Measurements from ENCODE around the gene AKAP17A.
"Not testable (repeated sequence)": the region's sequence is repeated elsewhere in the genome, so short reads cannot be mapped to it uniquely, and the experiment has no call there.

The AKAP17A gene

DNA sequence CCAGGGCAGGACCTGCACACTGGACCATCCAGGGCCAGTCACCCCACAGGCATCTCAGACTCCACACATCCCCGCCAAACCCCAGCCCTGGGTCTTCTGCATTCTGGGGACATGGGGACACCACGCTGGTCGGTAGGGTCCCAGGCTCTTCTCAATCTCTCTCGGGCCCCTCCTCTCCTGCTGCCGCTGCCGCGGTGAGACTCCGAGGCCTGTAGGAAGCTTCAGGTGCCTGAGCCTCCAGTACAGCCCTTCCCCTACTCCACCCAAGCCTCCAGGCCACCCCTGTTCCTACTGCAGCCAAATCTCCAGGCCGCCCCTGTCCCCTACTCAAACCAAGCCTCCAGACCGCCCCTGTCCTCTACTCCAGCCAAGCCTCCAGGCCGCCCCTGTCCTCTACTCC, 17.9 kb downstream of the AKAP17A start:
- DNase-seq = no peak

DNA sequence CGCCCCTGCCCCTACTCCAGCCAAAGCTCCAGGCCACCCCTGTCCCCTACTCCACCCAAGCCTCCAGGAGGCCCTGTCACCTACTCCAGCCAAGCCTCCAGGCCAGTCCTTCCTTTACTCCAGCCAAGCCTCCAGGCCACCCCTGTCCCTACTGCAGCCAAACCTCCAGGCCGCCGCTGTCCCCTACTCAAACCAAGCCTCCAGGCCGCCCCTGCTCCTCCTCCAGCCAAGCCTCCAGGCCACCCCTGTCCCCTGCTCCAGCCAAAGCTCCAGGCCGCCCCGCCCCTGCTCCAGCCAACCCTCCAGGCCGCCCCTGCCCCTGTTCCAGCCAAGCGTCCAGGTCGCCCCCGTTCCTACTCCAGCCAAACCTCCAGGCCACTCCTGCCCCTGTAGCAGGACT, 18.4 kb downstream of the AKAP17A start:
- DNase-seq = no peak

DNA sequence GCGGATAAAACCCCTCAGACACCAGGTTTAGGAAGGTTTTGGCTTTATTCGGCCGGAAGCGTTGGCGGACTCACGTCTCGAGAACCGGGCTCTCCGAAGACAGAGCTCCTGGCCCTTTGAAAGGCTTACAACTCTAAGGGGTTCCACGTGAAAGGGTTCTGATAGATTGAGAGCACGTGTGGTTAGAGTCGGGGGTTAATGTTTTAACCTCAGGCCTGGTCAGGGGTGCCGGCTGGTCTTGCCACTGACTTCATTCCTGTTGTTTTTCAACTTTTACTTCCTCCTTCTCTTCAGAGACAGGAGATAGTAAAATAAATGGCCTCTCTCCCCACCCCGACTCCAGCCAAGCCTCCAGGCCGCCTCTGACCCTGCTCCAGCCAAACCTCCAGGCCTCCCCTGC, 18.8 kb downstream of the AKAP17A start:
- DNase-seq = no peak

DNA sequence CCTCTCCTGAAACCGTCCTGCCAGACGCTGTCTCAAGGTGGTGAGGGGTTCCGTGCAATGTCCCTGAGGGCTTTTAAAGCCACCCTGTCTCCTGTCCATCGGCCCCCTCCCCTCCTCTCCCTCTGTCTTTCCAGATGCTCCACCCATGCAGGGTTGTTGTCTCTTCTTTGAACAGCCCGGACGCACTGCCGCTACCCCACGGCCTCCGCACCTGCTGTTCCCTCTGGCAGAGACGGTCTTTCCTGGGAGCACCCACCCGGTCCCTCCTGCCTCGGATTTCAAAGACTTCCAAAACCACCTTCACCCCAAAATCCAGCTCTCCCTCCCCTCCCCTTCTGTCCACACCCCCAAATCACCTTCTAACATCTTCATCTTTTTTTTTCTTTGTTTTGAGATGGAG, 19.3 kb downstream of the AKAP17A start:
- no peak for DNase-seq

DNA sequence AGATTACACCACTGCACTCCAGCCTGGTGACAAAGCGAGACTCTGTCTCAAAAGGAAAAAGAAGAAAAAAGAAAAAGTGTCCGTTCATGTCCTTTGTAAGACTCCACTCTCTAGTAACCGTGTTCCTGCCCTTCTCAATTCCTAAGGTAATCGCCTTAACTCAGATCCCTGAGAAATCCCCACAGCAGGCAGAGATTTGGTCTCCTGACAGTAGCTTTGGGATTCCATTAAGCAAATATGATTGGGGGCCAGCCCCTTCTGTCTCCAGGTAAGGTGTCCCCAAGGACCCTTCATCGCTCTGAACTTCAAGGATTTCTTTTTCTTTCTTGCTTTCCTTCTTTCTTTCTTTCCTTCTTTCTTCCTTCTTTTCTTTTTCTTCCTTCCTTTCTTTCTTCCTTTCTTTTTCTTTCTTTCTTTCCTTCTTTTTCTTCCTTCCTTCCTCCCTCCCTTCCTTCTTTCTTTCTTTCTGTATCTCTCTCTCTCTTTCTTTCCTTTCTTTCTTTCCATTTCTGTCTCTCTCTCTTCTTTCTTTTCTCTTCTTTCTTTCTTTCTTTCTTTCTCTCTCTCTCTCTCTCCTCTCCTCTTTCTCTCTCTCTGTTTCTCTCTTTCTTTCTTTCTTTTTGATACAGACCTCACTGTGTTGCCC, 21.4 kb downstream of the AKAP17A start:
- no peak for DNase-seq

DNA sequence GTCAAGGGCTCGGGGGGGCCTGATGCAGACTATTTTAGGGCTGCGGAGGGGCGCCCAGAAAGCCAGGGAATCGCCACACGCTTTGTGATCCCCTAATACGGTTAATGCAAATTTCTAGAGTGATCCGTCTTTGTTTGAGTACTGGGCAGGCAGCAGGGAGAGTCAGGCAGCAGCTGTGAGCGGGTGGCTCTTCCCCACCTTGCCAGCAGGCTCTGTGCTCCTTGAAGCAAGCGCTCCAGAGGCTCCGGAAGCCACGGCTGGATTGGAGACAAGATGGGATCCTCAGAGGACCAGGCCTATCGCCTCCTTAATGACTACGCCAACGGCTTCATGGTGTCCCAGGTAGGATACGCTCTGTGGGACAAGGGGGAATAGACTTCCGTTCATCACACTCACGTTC, 23.5 kb downstream of the AKAP17A start, which contains the start of gene ASMT:
Gene ASMT, plus strand, starts transcription at position 133 of the 400 bp plus-strand sequence. Its CDS starts 141 bp downstream, at position 274.
- no peak for DNase-seq

DNA sequence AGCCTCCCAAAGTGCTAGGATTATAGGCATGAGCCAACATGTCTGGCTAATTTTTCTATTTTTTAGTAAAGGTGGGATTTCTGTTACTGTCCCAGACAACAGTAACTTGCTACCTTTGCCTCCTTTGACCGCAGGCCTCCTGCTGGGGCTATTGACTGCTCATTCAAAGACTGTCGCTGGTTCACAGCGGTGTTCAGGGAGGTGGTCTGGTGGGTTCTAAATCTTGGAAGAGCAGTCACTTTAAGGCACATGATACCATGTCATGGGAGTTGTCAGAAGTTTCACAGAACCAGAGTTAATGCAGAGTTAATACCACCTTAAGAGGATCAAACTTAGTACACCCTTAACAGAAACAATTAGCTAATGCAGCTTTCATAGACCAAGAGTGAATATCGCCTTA, 27.3 kb downstream of the AKAP17A start:
- DNase-seq = no peak

DNA sequence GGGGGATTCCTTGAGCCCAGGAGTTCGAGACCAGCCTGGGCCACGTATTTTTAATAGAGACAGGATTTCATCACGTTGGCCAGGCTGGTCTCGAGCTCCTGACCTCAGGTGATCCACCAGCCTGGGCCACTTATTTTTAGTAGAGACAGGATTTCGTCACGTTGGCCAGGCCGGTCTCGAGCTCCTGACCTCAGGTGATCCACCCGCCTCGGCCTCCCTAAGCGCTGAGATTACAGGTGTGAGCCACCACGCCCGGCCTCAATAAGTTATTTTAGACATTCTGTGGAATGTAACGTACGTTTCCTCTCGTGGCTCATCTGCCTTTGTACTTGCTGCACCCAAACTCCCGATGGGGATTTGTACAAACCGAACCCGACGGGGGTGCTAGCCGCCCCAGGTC, 32.3 kb downstream of the AKAP17A start:
- DNase-seq = no peak

DNA sequence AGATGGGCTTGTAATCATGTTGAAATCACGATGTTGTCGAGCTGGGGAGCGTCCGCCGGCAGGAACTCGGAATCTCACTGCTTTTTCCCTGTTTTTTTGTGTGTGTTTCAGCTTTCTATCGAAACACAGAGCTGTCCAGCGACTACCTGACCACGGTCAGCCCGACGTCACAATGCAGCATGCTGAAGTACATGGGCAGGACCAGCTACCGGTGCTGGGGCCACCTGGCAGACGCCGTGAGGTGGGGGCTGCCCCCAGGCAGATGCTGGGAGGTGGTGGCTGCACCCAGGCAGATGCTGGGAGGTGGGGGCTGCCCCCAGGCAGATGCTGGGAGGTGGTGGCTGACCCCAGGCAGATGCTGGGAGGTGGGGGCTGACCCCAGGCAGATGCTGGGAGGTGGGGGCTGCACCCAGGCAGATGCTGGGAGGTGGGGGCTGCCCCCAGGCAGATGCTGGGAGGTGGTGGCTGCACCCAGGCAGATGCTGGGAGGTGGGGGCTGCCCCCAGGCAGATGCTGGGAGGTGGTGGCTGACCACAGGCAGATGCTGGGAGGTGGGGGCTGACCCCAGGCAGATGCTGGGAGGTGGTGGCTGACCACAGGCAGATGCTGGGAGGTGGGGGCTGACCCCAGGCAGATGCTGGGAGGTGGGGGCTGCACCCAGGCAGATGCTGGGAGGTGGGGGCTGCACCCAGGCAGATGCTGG, 32.9 kb downstream of the AKAP17A start:
- not testable (repeated sequence) for DNase-seq

DNA sequence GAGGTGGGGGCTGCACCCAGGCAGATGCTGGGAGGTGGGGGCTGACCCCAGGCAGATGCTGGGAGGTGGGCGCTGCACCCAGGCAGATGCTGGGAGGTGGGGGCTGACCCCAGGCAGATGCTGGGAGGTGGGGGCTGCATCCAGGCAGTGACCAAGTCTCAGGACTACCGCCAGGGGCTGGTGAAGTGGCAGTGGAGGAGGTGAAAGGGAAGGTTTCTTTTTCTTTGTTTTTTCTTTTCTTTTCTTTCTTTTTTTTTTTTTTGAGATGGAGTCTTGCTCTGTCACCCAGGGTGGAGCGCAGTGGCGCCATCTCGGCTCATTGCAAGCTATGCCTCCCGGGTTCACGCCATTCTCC, 33.4 kb downstream of the AKAP17A start:
- not testable (repeated sequence) for DNase-seq

DNA sequence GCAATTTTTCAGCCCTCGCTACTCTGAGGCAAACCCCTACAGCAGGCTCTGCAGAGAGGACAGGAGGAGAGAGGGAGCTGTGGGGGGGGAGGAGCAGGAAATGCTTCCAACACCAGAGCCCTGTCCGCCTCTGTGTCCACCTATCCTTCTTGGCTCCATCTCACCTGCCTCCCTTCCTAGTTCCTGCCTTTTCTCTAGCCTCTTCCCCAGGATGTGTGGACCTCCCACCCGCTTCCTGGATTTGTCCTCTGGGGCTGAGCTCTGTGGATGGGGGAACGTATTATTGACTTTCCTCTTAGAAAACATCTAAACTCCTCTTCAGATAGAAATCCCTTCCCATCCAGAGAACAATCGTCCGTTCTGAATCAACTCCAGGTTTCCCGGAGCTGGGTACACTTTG, 37.8 kb downstream of the AKAP17A start:
- no peak for DNase-seq

DNA sequence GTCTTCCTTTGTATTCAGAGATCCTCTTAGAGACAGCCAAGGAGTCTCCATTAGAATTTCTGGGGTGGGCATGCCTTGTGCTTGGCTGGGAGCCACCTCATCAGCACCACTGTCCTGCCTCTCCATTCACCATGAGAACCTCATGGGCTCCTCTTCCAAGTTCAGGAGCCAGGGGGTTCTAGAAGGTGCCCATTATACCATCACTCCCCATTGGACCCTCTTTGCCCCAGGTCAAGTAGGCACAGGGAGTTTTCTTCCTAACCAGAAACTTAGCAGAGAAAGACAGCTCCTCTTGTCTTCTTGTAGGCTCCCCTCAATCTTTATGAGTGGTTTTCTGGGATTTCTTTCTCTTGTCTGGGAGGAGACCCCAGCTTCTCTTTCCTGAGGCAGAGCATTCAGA, 54.6 kb downstream of the AKAP17A start:
- DNase-seq = no peak

DNA sequence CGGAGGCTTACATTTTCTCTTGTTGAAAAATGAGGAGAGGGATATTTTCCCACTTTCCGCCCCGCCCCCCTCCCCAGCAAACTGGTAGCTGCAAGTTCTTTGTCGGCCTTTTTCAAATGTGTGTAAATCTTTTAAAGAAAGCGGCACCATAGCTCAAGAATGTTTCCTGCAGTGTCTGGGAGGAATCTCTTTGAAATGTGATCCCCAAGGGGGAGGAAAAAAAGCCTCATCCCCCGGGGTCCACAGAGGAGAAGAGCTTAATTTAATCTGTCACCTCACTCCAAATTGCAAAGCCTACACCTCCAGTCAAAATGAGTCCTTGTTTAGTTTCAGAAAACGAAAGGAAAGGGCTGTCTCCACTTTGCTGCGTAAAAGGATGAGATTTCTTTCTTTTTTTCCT, 58.2 kb downstream of the AKAP17A start:
- DNase-seq = no peak

All from effector CD8-positive, alpha-beta T cell (primary cell).